Occipital lobe (tissue), 2 donors: ENCODE measurements around the gene PTPRN2. TPM values are rescaled to one million over a fixed set of nuclear protein-coding genes. Genes with fewer than 3 reads are reported as not detected.

Experiments used
- DNase-seq: peaks from one replicate; lab custom pipeline; 2025; lab: John Stamatoyannopoulos, UW
- total RNA-seq: library from RNA; depleted of rRNA; stranded (reverse); fragments of >200 nt; gene quantifications from one replicate; pipeline ENCODE4 v1.2.3, GENCODE V29; 2014

The PTPRN2 gene
- total RNA-seq, 1 donor from 2014 or later, result 62.2 TPM

DNA sequence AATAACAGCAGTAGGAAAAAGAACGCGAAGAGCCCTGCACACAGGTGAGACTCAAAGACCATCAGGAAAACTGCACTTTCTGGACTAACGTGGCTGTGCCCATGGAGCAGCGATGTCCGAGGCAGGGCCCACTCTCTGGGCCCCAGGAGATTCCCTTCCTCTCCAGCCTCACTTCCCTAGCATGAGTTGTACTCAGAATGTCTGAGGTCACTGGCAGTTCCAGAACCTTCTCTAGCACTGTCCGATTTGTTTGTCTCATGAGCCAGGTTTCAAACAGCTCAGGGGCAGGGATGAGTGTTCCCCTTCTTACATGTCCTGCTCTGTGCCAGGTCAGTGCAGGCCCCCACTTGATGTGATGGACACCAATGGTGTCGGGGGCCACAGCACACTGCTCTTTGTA is 484.2 kb downstream of the PTPRN2 start:
- no peak for DNase-seq

DNA sequence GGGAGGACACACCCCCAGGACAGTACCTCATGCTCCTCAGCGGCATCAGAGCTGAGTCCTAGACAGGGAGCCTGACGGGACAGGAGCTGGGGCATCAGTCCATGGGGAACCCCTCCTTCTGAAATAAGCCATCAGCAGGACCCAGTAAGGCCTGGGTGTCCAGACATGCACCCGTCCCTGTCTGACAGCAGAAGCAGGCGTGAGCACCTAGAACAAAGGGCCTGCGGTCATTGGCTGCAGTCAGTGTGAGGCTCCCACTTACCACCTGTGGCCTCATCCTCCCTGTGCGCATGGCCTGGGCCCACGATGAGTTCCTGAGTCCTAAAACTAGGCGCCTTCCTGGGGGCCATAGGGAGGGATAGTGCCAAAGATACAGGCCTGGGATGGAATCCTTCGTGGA is 484.7 kb downstream of the PTPRN2 start:
- DNase-seq, result no peak

GRCh38 chr7:158101821-158102450 is 485.7 kb downstream of the PTPRN2 start:
- no peak for DNase-seq

DNA sequence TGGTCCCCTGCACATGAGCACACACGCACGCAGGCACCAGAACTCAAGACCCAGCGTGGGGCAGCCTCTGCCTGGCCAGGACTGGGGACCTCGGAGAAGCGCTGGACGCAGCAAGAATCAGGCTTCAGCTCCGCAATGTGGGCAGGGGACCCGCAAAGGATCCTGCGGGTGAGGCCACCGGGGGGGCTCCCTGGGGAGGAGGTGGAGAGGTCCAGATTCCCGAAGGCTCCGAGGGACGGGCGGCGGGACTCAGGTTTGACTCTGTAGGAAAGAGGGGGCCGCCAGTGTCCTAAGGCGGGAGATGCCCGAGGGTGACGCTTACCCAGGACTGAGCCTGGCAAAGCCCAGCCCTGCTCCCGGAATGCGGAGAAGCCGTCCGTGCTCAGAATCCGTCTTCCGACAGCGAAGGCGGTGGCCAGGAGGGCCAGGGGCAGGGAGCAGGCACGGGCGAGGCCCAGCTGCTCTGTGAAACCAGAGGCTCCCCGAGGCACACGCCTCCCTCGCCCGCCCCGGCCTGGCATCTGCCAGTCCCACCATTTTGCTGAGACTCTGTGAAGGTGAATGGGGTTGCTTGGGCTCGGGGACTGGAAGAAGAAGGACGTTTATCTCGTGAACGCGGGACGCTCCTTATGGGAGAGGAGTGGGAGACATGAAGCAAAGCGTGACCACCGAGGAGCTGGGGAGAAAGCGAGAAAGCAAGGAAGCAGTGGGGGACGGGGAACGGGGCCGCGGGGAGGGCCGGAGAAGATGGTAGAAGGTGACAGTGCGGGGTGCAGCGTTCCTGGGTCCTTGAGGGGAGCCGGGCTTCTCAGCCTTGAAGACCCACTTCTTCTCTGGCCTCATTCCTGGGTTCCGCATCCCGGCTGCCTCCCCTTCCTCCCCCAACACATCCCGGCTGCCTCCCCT is 489.2 kb downstream of the PTPRN2 start:
- no peak for DNase-seq

DNA sequence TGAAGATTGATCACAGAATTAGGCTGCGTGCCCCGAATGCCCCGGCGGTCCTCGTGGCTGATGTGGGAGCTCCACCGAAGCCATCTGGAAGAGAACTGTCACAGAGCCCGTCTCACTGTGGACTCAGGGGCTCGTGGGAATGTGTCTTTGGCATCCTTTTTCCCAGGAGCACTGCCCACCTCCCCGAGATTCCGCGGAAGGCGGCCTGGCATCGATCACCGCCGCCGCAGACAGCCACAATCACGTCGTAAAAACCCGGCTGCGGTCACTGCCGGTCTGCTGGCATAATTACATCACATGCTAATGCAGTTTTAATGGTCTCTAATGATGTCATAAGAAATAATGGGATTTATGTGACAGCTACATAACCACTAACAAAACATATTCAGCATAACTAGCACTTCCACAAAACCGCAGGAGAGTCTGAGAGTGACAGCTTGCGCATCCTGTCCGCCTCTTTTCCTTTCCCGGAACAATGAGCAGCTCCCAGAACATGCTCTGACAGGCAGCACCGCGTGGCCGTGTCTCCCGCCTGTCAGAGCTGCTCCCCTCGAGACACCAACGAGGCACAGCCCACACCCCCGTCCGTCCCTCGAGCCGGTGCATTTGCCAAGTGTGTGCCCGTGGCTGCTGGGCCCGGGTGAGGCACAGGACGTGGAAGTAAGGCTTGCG is 490.0 kb downstream of the PTPRN2 start:
- DNase-seq, result no peak

DNA sequence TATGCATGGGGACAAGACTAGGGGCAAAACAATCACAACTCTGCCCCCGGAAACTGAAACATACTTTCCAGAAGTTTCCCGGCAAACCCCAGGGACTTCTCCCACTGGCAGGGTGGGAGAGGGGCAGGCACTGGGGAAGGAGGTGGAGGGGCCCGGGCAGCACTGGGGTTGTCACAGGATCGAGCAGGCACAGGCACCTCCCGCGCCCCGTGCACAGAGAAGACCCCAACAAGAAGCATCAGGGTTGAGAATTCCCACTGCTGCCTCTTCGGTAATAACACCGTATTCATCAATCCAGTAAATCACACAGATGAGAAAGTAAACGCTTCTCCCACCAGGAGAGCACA is 490.5 kb downstream of the PTPRN2 start:
- no peak for DNase-seq

DNA sequence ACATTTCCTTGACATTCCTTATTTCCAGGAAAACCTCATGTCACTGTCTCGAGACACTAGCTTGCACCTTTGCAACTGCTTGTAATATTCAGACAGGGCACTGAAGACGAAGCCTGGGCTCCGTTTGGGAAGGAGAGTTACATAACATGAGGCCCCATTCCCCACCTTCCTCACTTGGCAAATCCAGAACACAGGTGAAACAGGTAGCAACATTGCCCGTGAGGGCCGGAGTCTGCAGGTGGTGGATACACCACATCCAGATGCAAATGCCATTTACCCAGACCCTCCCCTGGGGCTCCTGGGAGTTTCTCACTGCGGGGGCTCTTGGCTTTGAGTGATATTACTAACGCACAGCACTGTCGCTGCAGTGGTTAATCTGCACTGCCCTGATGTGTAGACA is 491.0 kb downstream of the PTPRN2 start:
- no peak for DNase-seq

DNA sequence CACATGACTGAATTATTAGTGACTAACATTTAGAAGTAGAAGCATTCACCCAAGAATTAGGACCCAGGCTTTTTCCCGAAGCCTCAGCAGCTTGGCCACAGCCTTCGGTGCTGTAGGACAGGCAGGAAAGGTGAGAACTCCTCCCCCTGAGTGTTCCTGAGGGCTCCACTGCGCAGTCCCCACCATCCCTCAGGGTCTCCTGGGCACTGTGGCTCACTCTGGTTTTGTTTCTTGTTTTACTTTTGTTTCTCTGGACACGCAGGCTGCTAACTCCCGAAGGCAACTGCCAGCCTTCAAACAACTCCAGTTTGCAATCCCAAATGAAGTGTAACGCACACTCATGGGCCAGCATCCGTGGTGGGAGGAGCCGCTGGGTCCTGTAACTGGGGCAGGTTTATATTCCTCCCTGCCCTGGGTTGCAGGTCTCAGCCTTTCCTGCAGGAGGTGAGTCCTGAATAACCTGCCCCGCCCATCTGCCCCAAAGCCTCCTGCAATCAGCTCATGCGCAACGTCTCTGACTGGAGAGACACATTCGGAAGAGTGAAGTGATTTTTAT is 492.9 kb downstream of the PTPRN2 start:
- no peak for DNase-seq

DNA sequence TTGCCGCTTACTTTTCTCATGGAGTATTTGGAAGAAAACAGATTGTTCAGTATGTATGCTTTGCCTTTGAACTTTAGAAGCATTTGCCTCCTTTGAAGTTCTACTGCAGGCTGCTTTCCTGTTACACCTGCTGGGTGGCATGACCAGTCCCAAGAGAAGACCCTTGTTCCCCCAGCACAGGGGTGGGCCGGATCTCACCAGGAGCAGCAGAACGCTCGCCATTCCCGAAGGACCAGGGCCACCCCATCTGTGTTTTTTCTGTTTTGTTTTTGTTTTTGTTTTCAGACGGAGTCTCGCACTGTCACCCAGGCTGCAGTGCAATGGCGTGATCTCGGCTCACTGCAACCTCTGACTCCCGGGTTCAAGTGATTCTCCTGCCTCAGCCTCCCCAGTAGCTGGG is 493.6 kb downstream of the PTPRN2 start:
- DNase-seq, result no peak

GRCh38 chr7:158093156-158093796 is 494.3 kb downstream of the PTPRN2 start:
- no peak for DNase-seq

- DNase-seq, result no peak
Observed at GRCh38 chr7:158087196-158087595, 500.4 kb downstream of the PTPRN2 start.

DNA sequence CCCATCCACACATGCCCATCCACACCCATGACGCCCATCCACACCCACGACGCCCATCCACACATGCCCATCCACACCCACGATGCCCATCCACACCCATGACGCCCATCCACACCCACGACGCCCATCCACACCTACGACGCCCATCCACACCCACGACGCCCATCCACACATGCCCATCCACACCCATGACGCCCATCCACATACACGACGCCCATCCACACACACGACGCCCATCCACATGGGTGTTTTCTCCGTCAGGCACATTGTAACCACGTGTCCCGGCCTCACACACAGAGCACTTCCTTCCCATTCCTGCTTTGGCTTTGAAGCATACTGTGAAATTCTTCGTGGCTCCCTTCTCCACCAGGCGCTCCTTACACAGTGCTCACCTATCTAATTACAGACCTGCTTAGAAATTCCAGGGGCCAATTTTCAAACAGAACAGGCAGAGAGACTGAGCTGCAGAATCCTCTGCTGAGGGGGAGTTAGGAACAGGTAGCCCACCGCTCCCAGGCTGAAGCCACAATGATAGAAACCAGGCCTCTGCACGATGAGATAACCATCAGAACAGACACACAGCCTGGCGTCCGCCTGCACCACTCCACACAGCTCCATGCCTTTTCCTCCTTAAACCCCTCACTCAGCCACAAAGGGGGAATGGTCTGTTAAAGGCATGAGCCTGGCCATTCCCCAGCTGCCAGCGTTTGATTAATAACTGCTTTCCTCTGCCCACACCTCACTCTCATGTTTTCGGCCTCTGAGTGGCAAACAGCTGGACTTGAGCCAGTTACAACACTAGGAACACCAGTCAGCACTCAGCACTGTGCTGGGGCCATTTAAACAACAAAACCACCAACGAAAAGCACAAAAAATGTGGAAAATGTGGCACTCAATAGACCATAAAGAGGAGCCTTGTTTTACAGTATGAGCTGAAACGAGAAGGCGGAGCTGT is 501.6 kb downstream of the PTPRN2 start:
- no peak for DNase-seq

DNA sequence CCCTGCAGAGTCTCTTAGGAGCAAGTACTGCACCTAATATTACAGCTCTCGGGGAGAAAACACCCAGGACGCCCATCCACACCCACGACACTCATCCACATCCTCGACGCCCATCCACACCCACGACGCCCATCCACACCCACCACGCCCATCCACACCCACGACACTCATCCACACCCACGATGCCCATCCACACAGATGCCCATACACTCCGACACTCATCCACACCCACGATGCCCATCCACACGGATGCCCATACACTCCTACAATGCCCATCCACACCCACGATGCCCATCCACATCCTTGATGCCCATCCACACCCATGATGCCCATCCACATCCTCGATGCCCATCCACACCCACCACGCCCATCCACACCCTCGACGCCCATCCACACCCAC is 503.1 kb downstream of the PTPRN2 start:
- DNase-seq, result no peak

DNA sequence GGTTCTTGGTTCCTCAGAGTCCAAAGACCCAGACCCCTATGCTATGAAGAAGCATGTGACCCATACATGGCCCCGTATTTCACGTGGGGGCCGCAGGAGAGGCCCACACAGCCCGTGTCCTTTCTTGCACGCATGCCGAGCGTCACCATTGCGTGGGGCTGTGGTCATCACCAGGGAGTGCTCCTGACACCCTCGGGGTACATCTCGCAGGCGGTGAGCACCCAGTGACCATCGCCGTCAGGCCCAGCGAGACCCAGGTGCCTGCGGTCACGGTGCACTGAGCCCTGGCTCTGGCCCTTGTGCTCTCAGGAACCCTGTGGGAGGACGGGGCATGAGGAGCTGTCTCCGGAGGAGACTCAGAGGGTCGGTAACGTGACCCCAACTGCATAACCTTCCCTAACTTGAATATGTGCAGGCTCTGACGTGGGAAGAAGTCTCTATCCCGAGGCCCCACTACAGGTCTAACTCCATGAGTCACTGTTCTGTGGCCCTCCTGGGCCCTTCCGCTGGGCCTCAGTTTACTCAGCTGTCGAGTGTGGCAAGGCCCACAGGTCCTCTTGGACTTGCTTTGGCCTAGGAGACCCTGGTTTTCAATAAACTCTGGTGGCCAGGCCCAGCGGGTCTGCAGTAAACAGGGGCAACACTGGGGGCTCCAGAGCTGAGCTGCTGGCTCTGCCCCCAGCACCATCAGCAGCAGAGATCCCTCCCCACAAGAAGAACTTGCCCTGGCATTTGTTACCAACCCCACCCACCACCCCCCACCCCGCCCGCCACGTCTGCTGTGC is 503.9 kb downstream of the PTPRN2 start:
- no peak for DNase-seq

GRCh38 chr7:158082761-158083160 is 504.9 kb downstream of the PTPRN2 start:
- DNase-seq, result no peak

GRCh38 chr7:158080899-158081445 is 506.7 kb downstream of the PTPRN2 start:
- DNase-seq, result no peak

DNA sequence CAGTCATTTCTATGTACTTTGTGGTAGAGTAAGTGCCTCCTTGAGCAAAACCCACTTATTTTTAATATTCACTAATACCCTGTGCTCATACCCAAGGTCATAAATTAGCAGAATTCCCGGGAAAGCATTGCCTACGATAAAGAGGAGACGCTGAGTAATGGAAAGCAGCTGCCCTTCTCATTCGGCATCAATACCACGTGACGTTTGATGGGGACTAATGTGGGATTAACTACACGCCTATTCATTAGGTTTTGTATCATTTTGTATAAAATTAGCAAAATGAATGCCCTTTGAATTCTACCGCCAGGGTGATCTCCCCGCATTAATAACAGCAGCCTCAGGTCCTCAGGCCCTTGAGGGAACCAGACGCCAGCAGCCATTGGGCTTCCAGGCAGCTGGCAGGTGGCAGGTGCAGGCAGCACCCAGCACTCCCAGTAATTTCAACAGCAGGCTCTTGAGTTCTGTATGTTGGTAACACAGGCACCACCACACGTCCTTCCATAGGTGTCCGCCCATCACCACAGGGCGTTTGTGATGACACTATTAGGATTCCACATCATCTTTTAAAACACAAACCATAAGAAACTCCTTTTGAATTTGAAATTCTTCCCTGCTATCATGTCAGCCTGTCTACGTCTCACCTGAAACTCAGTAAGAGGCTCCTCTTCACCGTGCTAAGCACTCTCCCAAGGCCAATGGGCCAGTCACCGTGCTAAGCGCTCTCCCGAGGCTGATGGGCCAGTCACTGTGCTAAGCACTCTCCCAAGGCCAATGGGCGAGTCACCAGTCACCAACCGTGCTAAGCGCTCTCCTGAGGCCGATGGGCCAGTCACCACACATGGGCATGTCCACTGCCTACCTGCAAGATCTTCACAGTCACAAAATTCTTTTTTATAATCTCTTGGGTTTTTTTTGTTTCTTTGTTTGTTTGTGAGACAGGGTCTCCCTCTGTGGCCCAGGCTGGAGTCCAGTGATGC is 509.4 kb downstream of the PTPRN2 start:
- no peak for DNase-seq

GRCh38 chr7:158077151-158077840 is 510.3 kb downstream of the PTPRN2 start:
- no peak for DNase-seq
